H1 (cell line): ENCODE results near the gene MYH2. TPM values are rescaled to one million over a fixed set of nuclear protein-coding genes. Genes with fewer than 3 reads are reported as not detected.

Experiments
- CHD2 ChIP-seq: IDR thresholded peaks from 2 replicates; pipeline ENCODE4 v1.6.1; 2012; ENCODE audit warnings: low read length, improper control_type of control experiment
- CHD7 ChIP-seq: fragments of 300-600 bp; sonication (generic); IDR thresholded peaks from 2 replicates; pipeline ENCODE4 v1.7.1; 2012; ENCODE audit warnings: low read length, moderate library complexity, mild to moderate bottlenecking, inconsistent platforms; ENCODE audit not compliant: insufficient replicate concordance
- RBBP5 ChIP-seq: IDR thresholded peaks from 2 replicates; pipeline ENCODE4 v1.7.1; 2012; ENCODE audit warnings: low read depth, mild to moderate bottlenecking, inconsistent platforms, low read length, moderate library complexity, borderline replicate concordance
- TBP ChIP-seq: IDR thresholded peaks from 2 replicates; pipeline ENCODE4 v1.6.1; 2011; ENCODE audit warnings: low read depth, low read length, improper control_type of control experiment
- YY1 ChIP-seq: IDR thresholded peaks from 2 replicates; pipeline ENCODE4 v1.6.1; 2011; ENCODE audit warnings: low read depth, mild to moderate bottlenecking, low read length
- polyA plus RNA-seq, 7 experiments: library from polyadenylated mRNA; depleted of rRNA in 3 of 7; stranded (reverse) in 5 of 7; unstranded in 2 of 7; fragments of >200 nt in 5 of 7; fragments of 200-250 nt in 2 of 7; gene quantifications; 1 replicate in 5 of 7; 2 replicates in 1 of 7; 4 replicates in 1 of 7; pipeline versions ENCODE4 v1.2.1 to v1.2.3, GENCODE V29; 2011 to 2013; ENCODE audit warnings: missing spikeins in 2 of 7, mixed read lengths in 2 of 7
- total RNA-seq: library from RNA; stranded (reverse); fragmentation: NEBNext Ultra II Directional; extraction: Animal tissue kit (Norgen Biotek cat#: 25700); gene quantifications from 2 replicates; pipeline ENCODE4 v1.2.1, GENCODE V29; 2021

Gene MYH2
- total and polyA plus RNA-seq, 2 of the 8 experiments (the other 6 are each of a cell fraction or from before 2014, with no cell fraction given), result 1.0 to 9.0 TPM

- TF ChIP-seq CHD7, result no peak
- no peak for TF ChIP-seq CHD2
- no peak for TF ChIP-seq TBP
- TF ChIP-seq RBBP5, result no peak
- TF ChIP-seq YY1, result no peak
These were observed 8.6 kb upstream of the MYH2 start (continued) for GRCh38 chr17:10558049-10558448.
